Keratinocyte (primary cell): ENCODE results near the gene CD276. TPM values are rescaled to one million over a fixed set of nuclear protein-coding genes. Genes with fewer than 3 reads are reported as not detected.
"Not testable (repeated sequence)": the region's sequence is repeated elsewhere in the genome, so short reads cannot be mapped to it uniquely, and the experiment has no call there.

Source experiments
- DNase-seq: peaks from one replicate; pipeline ENCODE4 v3.0.0-alpha.2; 2011; ENCODE audit warnings: low read depth, missing footprints, low spot score
- FAIRE-seq: peaks from 2 replicates; lab custom pipeline; 2011; peaks lifted over from hg19 to GRCh38; lab: Jason Lieb, UNC
- H2AFZ ChIP-seq: 2 replicates; pipeline ENCODE4 v1.6.0; 2012; ENCODE audit warnings: low read length, control low read depth, inconsistent platforms; ENCODE audit not compliant: control insufficient read depth
- H3K27ac ChIP-seq: 2 replicates; pipeline ENCODE4 v1.5.1; 2011; ENCODE audit warnings: low read length; ENCODE audit not compliant: control insufficient read depth, insufficient read depth
- H3K27me3 ChIP-seq: 3 replicates; pipeline ENCODE4 v1.6.0; 2011; ENCODE audit warnings: low read length; ENCODE audit not compliant: control insufficient read depth, insufficient read depth; ENCODE audit errors: extremely low read depth
- H3K36me3 ChIP-seq, 2 experiments: 2 replicates in 1 of 2; 3 replicates in 1 of 2; pipeline ENCODE4 v1.5.1; 2011; ENCODE audit warnings: low read length in 2 of 2, mild to moderate bottlenecking in 1 of 2; ENCODE audit not compliant: control insufficient read depth in 2 of 2, insufficient read depth in 2 of 2; ENCODE audit errors: extremely low read depth in 1 of 2
- H3K4me1 ChIP-seq: 3 replicates; pipeline ENCODE4 v1.5.1; 2011; ENCODE audit warnings: low read length; ENCODE audit not compliant: control insufficient read depth, insufficient read depth; ENCODE audit errors: extremely low read depth
- H3K4me2 ChIP-seq: 3 replicates; pipeline ENCODE4 v1.6.0; 2011; ENCODE audit warnings: low read depth, low read length; ENCODE audit not compliant: control insufficient read depth, insufficient read depth; ENCODE audit errors: extremely low read depth
- H3K4me3 ChIP-seq, 3 experiments: fragments of 200-600 bp in 1 of 3; sonication (generic) in 1 of 3; 2 replicates in 2 of 3; 3 replicates in 1 of 3; pipeline ENCODE4 v1.5.1; 2011 to 2016; ENCODE audit warnings: low read length in 3 of 3, mild to moderate bottlenecking in 3 of 3, control low read depth in 2 of 3, inconsistent platforms in 1 of 3, low read depth in 1 of 3, mixed read lengths in 1 of 3, mixed run types in 1 of 3, moderate library complexity in 1 of 3; ENCODE audit not compliant: control insufficient read depth in 2 of 3, insufficient read depth in 2 of 3; ENCODE audit errors: extremely low read depth in 1 of 3
- H3K79me2 ChIP-seq: 2 replicates; pipeline ENCODE4 v1.6.0; 2012; ENCODE audit warnings: low read length; ENCODE audit not compliant: control insufficient read depth, insufficient read depth
- H3K9ac ChIP-seq: 3 replicates; pipeline ENCODE4 v1.6.0; 2011; ENCODE audit warnings: low read length; ENCODE audit not compliant: control insufficient read depth, insufficient read depth; ENCODE audit errors: extremely low read depth
- H3K9me1 ChIP-seq: 3 replicates; pipeline ENCODE4 v1.6.0; 2011; ENCODE audit warnings: low read length; ENCODE audit not compliant: control insufficient read depth, insufficient read depth; ENCODE audit errors: extremely low read depth
- H3K9me3 ChIP-seq: 2 replicates; pipeline ENCODE4 v1.5.1; 2012; ENCODE audit warnings: low read depth, low read length; ENCODE audit not compliant: control insufficient read depth
- H4K20me1 ChIP-seq: 3 replicates; pipeline ENCODE4 v1.6.0; 2011; ENCODE audit warnings: low read length; ENCODE audit not compliant: control insufficient read depth, insufficient read depth; ENCODE audit errors: extremely low read depth
- dilution Hi-C: fragments of 300-500 bp; cut with MboI; formaldehyde crosslinking; loops from one replicate; pipeline ENCODE4 v1.7.0; 2020; ENCODE audit warnings: low sequenced_read_pairs; ENCODE audit not compliant: extremely low pct_ligation_motif_present
- polyA plus RNA-seq, 5 experiments: library from polyadenylated mRNA; depleted of rRNA in 3 of 5; stranded (reverse) in 3 of 5; stranded (forward) in 1 of 5; unstranded in 1 of 5; fragments of >200 nt; gene quantifications; 1 replicate in 1 of 5; 2 replicates in 3 of 5; 3 replicates in 1 of 5; pipeline versions ENCODE4 v1.2.1 to v1.2.3, GENCODE V29; 2011 to 2012; ENCODE audit warnings: missing spikeins in 2 of 5, low read depth in 1 of 5, low replicate concordance in 1 of 5

Gene CD276
- polyA plus RNA-seq, 1 donor (not counting 4 experiments of a cell fraction or from before 2014, with no cell fraction given): 62.9 TPM

- DNase-seq, H2AFZ ChIP-seq, FAIRE-seq, dilution Hi-C loops, H3K27ac ChIP-seq, H3K4me3 ChIP-seq, H3K27me3 ChIP-seq, H3K4me2 ChIP-seq, H3K9me3 ChIP-seq, H3K9me1 ChIP-seq, H3K9ac ChIP-seq: not testable (repeated sequence)
- Histone ChIP-seq H4K20me1 (peaks cover 12% of the 10 kb centered on the region), H3K36me3 (peaks cover 39 to 50% of the 10 kb centered on the region in 2 experiments), H3K79me2 (peaks cover 40% of the 10 kb centered on the region), H3K4me1 (peaks cover 12% of the 10 kb centered on the region)
Observed at GRCh38 chr15:73702311-73703239, 18.4 kb downstream of the CD276 start.

DNA sequence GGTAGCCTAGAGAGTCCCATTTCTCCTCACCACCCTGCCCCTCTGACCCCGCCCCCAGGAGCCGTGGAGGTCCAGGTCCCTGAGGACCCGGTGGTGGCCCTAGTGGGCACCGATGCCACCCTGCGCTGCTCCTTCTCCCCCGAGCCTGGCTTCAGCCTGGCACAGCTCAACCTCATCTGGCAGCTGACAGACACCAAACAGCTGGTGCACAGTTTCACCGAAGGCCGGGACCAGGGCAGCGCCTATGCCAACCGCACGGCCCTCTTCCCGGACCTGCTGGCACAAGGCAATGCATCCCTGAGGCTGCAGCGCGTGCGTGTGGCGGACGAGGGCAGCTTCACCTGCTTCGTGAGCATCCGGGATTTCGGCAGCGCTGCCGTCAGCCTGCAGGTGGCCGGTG lies 19.4 kb downstream of the CD276 start:
- H2AFZ ChIP-seq, H3K9ac ChIP-seq, H3K4me3 ChIP-seq, FAIRE-seq, H3K9me3 ChIP-seq, dilution Hi-C loops, H3K4me2 ChIP-seq, DNase-seq, H3K9me1 ChIP-seq, H3K27ac ChIP-seq, H3K4me1 ChIP-seq, H3K27me3 ChIP-seq: not testable (repeated sequence)
- Histone ChIP-seq H3K79me2 (peaks cover 36% of the 10 kb centered on the region), H4K20me1 (peaks cover 12% of the 10 kb centered on the region), H3K36me3 (peaks cover 46 to 52% of the 10 kb centered on the region in 2 experiments)

GRCh38 chr15:73704142-73704868 lies 20.1 kb downstream of the CD276 start:
- FAIRE-seq: not testable (repeated sequence)
- peaks cover 29% of the 10 kb centered on the region for H3K79me2 ChIP-seq

More at GRCh38 chr15:73704142-73704868, 20.1 kb downstream of the CD276 start:
- Histone ChIP-seq H3K36me3 (peaks cover 47 to 57% of the 10 kb centered on the region in 2 experiments), H4K20me1 (peaks cover 12% of the 10 kb centered on the region)
- dilution Hi-C loops, H3K4me1 ChIP-seq, H3K4me3 ChIP-seq, H3K9ac ChIP-seq, H3K9me1 ChIP-seq, H3K27me3 ChIP-seq, H3K4me2 ChIP-seq, H3K9me3 ChIP-seq, H3K27ac ChIP-seq, H2AFZ ChIP-seq, DNase-seq: not testable (repeated sequence)
